ENCODE measurements around the gene DLL4.

GRCh38 chr15:40936709-40937666, 7.8 kb downstream of the DLL4 start:
- TF ChIP-seq CTCF (IDR thresholded peaks at IDR 0.05; ENCODE audit: poor library complexity) (no peak), EZH2 (IDR thresholded peaks at IDR 0.05; ENCODE audit: borderline replicate concordance) (no peak), EZH2phosphoT487 (IDR thresholded peaks at IDR 0.05; ENCODE audit: low read depth, severe bottlenecking, unreplicated experiment) (no peak)
